Endothelial cell of umbilical vein (primary cell): Measurements from ENCODE around the gene MIER2.
"Not testable (repeated sequence)": the region's sequence is repeated elsewhere in the genome, so short reads cannot be mapped to it uniquely, and the experiment has no call there.

Source experiments
- CTCF ChIP-seq, 2 donors: IDR thresholded peaks; 1 replicate in 1 of 2; 2 replicates in 1 of 2; pipeline ENCODE4 v1.5.1; 2011; ENCODE audit warnings: low read length in 2 of 2, mild to moderate bottlenecking in 2 of 2, moderate library complexity in 2 of 2, control low read depth in 1 of 2, inconsistent platforms in 1 of 2, low read depth in 1 of 2; ENCODE audit not compliant: insufficient read depth in 1 of 2; ENCODE audit errors: extremely low read depth in 1 of 2
- EZH2 ChIP-seq: IDR thresholded peaks from 2 replicates; pipeline ENCODE4 v1.6.1; 2012; ENCODE audit warnings: borderline replicate concordance, low read depth, mild to moderate bottlenecking, moderate library complexity, low read length, inconsistent platforms; ENCODE audit not compliant: severe bottlenecking
- GATA2 ChIP-seq: IDR thresholded peaks from 2 replicates; pipeline ENCODE4 v1.7.0; 2011; ENCODE audit warnings: low read depth, mild to moderate bottlenecking, moderate library complexity, mixed read lengths, low read length; ENCODE audit not compliant: insufficient read length, insufficient read depth
- MAX ChIP-seq: IDR thresholded peaks from 2 replicates; pipeline ENCODE4 v1.6.1; 2011; ENCODE audit not compliant: insufficient read depth, insufficient read length
- POLR2A ChIP-seq: IDR thresholded peaks from 2 replicates; pipeline ENCODE4 v1.6.1; 2012; ENCODE audit warnings: low read depth, mild to moderate bottlenecking, control low read depth, low read length

DNA sequence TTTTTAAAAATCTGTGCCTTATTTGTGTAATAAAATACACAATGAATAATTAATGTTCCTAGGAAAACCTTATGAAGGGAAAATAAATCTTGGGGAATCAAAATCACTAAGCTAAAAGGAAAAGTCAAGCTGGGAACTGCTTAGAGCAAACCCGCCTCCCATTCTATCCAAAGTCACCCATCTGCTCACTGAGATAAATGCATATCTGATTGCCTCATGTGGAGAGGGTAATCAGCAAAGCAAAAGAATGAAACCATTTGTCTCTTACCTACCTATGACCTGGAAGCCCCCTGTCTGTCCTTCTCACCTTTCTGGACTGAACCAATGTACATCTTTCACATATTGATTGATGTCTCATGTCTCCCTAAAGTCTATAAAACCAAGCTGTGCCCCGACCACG lies 87.8 kb downstream of the MIER2 start:
- not testable (repeated sequence) for TF ChIP-seq CTCF (IDR thresholded peaks at IDR 0.05; ENCODE audit: extremely low read depth in 1 of 2, insufficient read depth in 1 of 2, low read depth in 1 of 2, low read length in 2 of 2); POLR2A; EZH2; MAX; GATA2
